Astrocyte (in vitro differentiated cells and primary cell): ENCODE data around the gene PRAMEF12.
"Not testable (repeated sequence)": the region's sequence is repeated elsewhere in the genome, so short reads cannot be mapped to it uniquely, and the experiment has no call there.

Experiments
- EZH2 ChIP-seq: IDR thresholded peaks from 2 replicates; pipeline ENCODE4 v1.6.1; 2012; ENCODE audit warnings: mild to moderate bottlenecking, low read length, inconsistent platforms; ENCODE audit not compliant: insufficient read depth
- TF ChIP-seq, protein P1 (sequence below): IDR thresholded peaks from 2 replicates; pipeline ENCODE4 v1.5.1; 2011; ENCODE audit warnings: low read depth, mild to moderate bottlenecking, inconsistent platforms, low read length, moderate library complexity; ENCODE audit not compliant: insufficient read depth

GRCh38 chr1:12784729-12785128 lies 11.2 kb downstream of the PRAMEF12 start:
- TF ChIP-seq, protein P1, sequence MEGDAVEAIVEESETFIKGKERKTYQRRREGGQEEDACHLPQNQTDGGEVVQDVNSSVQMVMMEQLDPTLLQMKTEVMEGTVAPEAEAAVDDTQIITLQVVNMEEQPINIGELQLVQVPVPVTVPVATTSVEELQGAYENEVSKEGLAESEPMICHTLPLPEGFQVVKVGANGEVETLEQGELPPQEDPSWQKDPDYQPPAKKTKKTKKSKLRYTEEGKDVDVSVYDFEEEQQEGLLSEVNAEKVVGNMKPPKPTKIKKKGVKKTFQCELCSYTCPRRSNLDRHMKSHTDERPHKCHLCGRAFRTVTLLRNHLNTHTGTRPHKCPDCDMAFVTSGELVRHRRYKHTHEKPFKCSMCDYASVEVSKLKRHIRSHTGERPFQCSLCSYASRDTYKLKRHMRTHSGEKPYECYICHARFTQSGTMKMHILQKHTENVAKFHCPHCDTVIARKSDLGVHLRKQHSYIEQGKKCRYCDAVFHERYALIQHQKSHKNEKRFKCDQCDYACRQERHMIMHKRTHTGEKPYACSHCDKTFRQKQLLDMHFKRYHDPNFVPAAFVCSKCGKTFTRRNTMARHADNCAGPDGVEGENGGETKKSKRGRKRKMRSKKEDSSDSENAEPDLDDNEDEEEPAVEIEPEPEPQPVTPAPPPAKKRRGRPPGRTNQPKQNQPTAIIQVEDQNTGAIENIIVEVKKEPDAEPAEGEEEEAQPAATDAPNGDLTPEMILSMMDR, result not testable (repeated sequence)
- TF ChIP-seq EZH2, result not testable (repeated sequence)
